K562 (cell line): ENCODE results near the gene ITGAL. TPM values are rescaled to one million over a fixed set of nuclear protein-coding genes. Genes with fewer than 3 reads are reported as not detected.

Source experiments
- ELK1 ChIP-seq: sonication (generic); formaldehyde crosslinking; IDR thresholded peaks from 2 replicates; pipeline ENCODE4 v1.8.1; 2022; ENCODE audit warnings: missing genetic modification reagents
- GTF2B ChIP-seq: IDR thresholded peaks from 2 replicates; pipeline ENCODE4 v1.6.1; 2011; ENCODE audit not compliant: insufficient read length; ENCODE audit errors: extremely low read depth
- HINFP ChIP-seq: fragments of 450-650 bp; conservative IDR thresholded peaks from 2 replicates; pipeline ENCODE4 v1.6.1; 2016; ENCODE audit warnings: missing genetic modification characterization, low read depth, mild to moderate bottlenecking, control low read depth, missing compliant biosample characterization
- MEIS2 ChIP-seq: fragments of 450-650 bp; IDR thresholded peaks from 2 replicates; pipeline ENCODE4 v1.6.1; 2014; ENCODE audit warnings: mild to moderate bottlenecking; ENCODE audit not compliant: partially characterized antibody
- POLR2G ChIP-seq: fragments of 200-400 bp; formaldehyde crosslinking; IDR thresholded peaks from 2 replicates; pipeline ENCODE4 v1.6.1; 2017; ENCODE audit warnings: low read depth, mild to moderate bottlenecking, antibody characterized with exemption, low read length, moderate library complexity
- RBM34 ChIP-seq: fragments of 200-400 bp; formaldehyde crosslinking; IDR thresholded peaks from 2 replicates; pipeline ENCODE4 v1.6.1; 2018; ENCODE audit warnings: low read length, borderline replicate concordance; ENCODE audit not compliant: insufficient read depth
- TFE3 ChIP-seq: fragments of 450-650 bp; formaldehyde crosslinking; IDR thresholded peaks from 2 replicates; pipeline ENCODE4 v1.4.0; 2020; ENCODE audit warnings: mild to moderate bottlenecking, mixed read lengths
- THAP12 ChIP-seq: fragments of 250-450 bp; sonication (Bioruptor Pico); IDR thresholded peaks from 2 replicates; pipeline ENCODE4 v1.9.0; 2021; ENCODE audit warnings: mild to moderate bottlenecking, inconsistent platforms
- TSHZ1 ChIP-seq: fragments of 250-450 bp; sonication (Bioruptor Pico); IDR thresholded peaks from 2 replicates; pipeline ENCODE4 v1.4.0; 2020; ENCODE audit warnings: mild to moderate bottlenecking, moderate library complexity
- ZNF316 ChIP-seq: fragments of 450-650 bp; IDR thresholded peaks from 2 replicates; pipeline ENCODE4 v1.6.1; 2016
- ZNF431 ChIP-seq: sonication (generic); formaldehyde crosslinking; IDR thresholded peaks from 2 replicates; pipeline ENCODE4 v1.8.0; 2022; ENCODE audit warnings: mild to moderate bottlenecking, missing genetic modification reagents
- polyA plus RNA-seq, 8 experiments: library from polyadenylated mRNA; depleted of rRNA in 4 of 8; stranded (reverse) in 5 of 8; unstranded in 3 of 8; fragments of >200 nt; fragmentation: Nextera tagmentation in 2 of 8; fragmentation: Illumina TruSeq in 1 of 8; extraction: Ambion mirVana in 2 of 8; extraction: Trizol in 1 of 8; gene quantifications; 2 replicates each; pipeline versions ENCODE4 v1.2.1 to v1.2.3, GENCODE V29; 2011 to 2014; ENCODE audit warnings: inconsistent platforms in 1 of 8, missing spikeins in 1 of 8
- total RNA-seq, 7 experiments: library from RNA; depleted of rRNA in 6 of 7; stranded (reverse); fragments of >200 nt in 6 of 7; fragmentation: Illumina TruSeq in 2 of 7; extraction: Trizol in 2 of 7; gene quantifications; 2 replicates each; pipeline versions ENCODE4 v1.2.1 to v1.2.3, GENCODE V29; 2011 to 2021; ENCODE audit warnings: low replicate concordance in 1 of 7

The ITGAL gene
- total and polyA plus RNA-seq, 9 of the 15 experiments (the other 6 are each of a cell fraction or from before 2014, with no cell fraction given): 0.01 to 0.53 TPM; not detected in 7

- TF ChIP-seq TSHZ1 (CRISPR knock-in tag) (no peak), THAP12 (CRISPR knock-in tag) (no peak; the same call in 1 of the 2 replicates), ZNF431 (CRISPR knock-in tag) (no peak), RBM34 (no peak), TFE3 (CRISPR knock-in tag) (peak; percentile 97), ZNF316 (no peak), MEIS2 (peak; percentile 88), GTF2B (no peak), HINFP (no peak), ELK1 (CRISPR knock-in tag) (no peak), POLR2G (peak; percentile 99)
Observed at GRCh38 chr16:30445408-30446202, 26.9 kb upstream of the ITGAL start, which contains the start of gene SEPHS2 (continued).
